Smooth muscle cell (in vitro differentiated cells): ENCODE measurements around the gene WDR75. TPM values are rescaled to one million over a fixed set of nuclear protein-coding genes. Genes with fewer than 3 reads are reported as not detected.

Experiments used
- DNase-seq: peaks from one replicate; lab custom pipeline; 2025; ENCODE audit not compliant: unreplicated experiment; lab: John Stamatoyannopoulos, UW
- H2AFZ ChIP-seq: fragments of 200-600 bp; sonication (generic); 2 replicates; pipeline ENCODE4 v1.6.0; 2016; ENCODE audit warnings: antibody characterized with exemption, low read depth, mild to moderate bottlenecking
- H3F3A ChIP-seq: fragments of 200-600 bp; sonication (generic); 2 replicates; pipeline ENCODE4 v1.6.0; 2017; ENCODE audit warnings: antibody characterized with exemption, low read depth
- H3K27ac ChIP-seq: fragments of 200-600 bp; sonication (generic); 2 replicates; pipeline ENCODE4 v1.5.1; 2016; ENCODE audit warnings: low read depth, mild to moderate bottlenecking
- H3K27me3 ChIP-seq: fragments of 200-600 bp; sonication (generic); 2 replicates; pipeline ENCODE4 v1.6.1; 2016; ENCODE audit warnings: low read depth, mild to moderate bottlenecking
- H3K36me3 ChIP-seq: fragments of 200-600 bp; sonication (generic); 2 replicates; pipeline ENCODE4 v1.5.1; 2016; ENCODE audit warnings: low read depth
- H3K4me1 ChIP-seq: fragments of 200-600 bp; sonication (generic); 2 replicates; pipeline ENCODE4 v1.5.1; 2016; ENCODE audit warnings: low read depth
- H3K4me2 ChIP-seq: fragments of 200-600 bp; sonication (generic); 2 replicates; pipeline ENCODE4 v1.6.0; 2016; ENCODE audit warnings: mild to moderate bottlenecking
- H3K4me3 ChIP-seq: fragments of 200-600 bp; sonication (generic); 2 replicates; pipeline ENCODE4 v1.5.1; 2016; ENCODE audit warnings: mild to moderate bottlenecking
- H3K79me2 ChIP-seq: fragments of 200-600 bp; sonication (generic); 2 replicates; pipeline ENCODE4 v1.6.0; 2016; ENCODE audit warnings: low read depth, mild to moderate bottlenecking
- H3K9ac ChIP-seq: fragments of 200-600 bp; sonication (generic); 2 replicates; pipeline ENCODE4 v1.6.0; 2016; ENCODE audit warnings: low read depth
- H3K9me3 ChIP-seq: fragments of 200-600 bp; sonication (generic); replicated peaks from 2 replicates; pipeline ENCODE4 v1.5.1; 2016; ENCODE audit warnings: low read depth
- H4K20me1 ChIP-seq: fragments of 200-600 bp; sonication (generic); 2 replicates; pipeline ENCODE4 v1.6.0; 2016; ENCODE audit warnings: low read depth
- CTCF ChIP-seq: fragments of 200-600 bp; sonication (generic); IDR thresholded peaks from 2 replicates; pipeline ENCODE4 v1.5.1; 2017; ENCODE audit warnings: borderline replicate concordance, mild to moderate bottlenecking, antibody characterized with exemption; ENCODE audit not compliant: insufficient read depth, poor library complexity, severe bottlenecking
- WGBS: methylation state at CpG from one replicate; pipeline ENCODE4 v1.1.7; 2016; ENCODE audit warnings: low lambda C conversion rate; 5-methylcytosine and 5-hydroxymethylcytosine counted together
- polyA plus RNA-seq: library from polyadenylated mRNA; unstranded; fragments of >200 nt; fragmentation: Nextera tagmentation; extraction: Ambion mirVana; gene quantifications from 2 replicates; pipeline ENCODE4 v1.2.1, GENCODE V29; 2016
- total RNA-seq: library from RNA; depleted of rRNA; stranded (reverse); fragments of >200 nt; gene quantifications from 2 replicates; pipeline ENCODE4 v1.2.3, GENCODE V29; 2014

Gene WDR75
- total and polyA plus RNA-seq, 2 experiments from 2014 or later = 22.7 to 63.0 TPM

- H3K27ac ChIP-seq = no peak overlapping the region
These were observed 45.0 kb downstream of the WDR75 start for GRCh38 chr2:189486237-189486770.

GRCh38 chr2:189487283-189488007 is 46.2 kb downstream of the WDR75 start:
- H3K4me3 ChIP-seq = no peak overlapping the region
- no peaks in the 10 kb centered on the region for H3K9me3 ChIP-seq
- H3K4me2 ChIP-seq = no peak overlapping the region
- no peak overlapping the region for H3K27ac ChIP-seq
- H3K36me3 ChIP-seq = no peaks in the 10 kb centered on the region
- no peak for DNase-seq
- no peaks in the 10 kb centered on the region for H3K27me3 ChIP-seq
- H4K20me1 ChIP-seq = no peaks in the 10 kb centered on the region
- WGBS = 85% methylated on average over 2 of the region's 2 CpGs
- H3K79me2 ChIP-seq = no peaks in the 10 kb centered on the region
- no peak overlapping the region for H3K9ac ChIP-seq
- H2AFZ ChIP-seq = no peak overlapping the region
- no peaks in the 10 kb centered on the region for H3K4me1 ChIP-seq
- no peak for TF ChIP-seq CTCF
- H3F3A ChIP-seq = peaks cover 7% of the 10 kb centered on the region

More at GRCh38 chr2:189486237-189486770, 45.0 kb downstream of the WDR75 start:
- Histone ChIP-seq H3K9me3 (no peaks in the 10 kb centered on the region), H4K20me1 (no peaks in the 10 kb centered on the region), H3K4me1 (no peaks in the 10 kb centered on the region), H3K4me3 (no peak overlapping the region), H3K27me3 (no peaks in the 10 kb centered on the region), H3K9ac (no peak overlapping the region), H3K36me3 (no peaks in the 10 kb centered on the region), H3K79me2 (no peaks in the 10 kb centered on the region), H3K4me2 (no peak overlapping the region), H3F3A (peaks cover 7% of the 10 kb centered on the region), H2AFZ (no peak overlapping the region)
- no peak for DNase-seq
- no peak for TF ChIP-seq CTCF
- WGBS = 65% methylated on average over 6 of the region's 6 CpGs

GRCh38 chr2:189488008-189488310 is 46.7 kb downstream of the WDR75 start:
- Histone ChIP-seq H3K4me1 (no peaks in the 10 kb centered on the region), H3K79me2 (no peaks in the 10 kb centered on the region), H3K9me3 (no peaks in the 10 kb centered on the region), H3K4me3 (no peak overlapping the region), H3K4me2 (no peak overlapping the region), H2AFZ (no peak overlapping the region), H3K27me3 (no peaks in the 10 kb centered on the region), H3K36me3 (no peaks in the 10 kb centered on the region), H3K9ac (no peak overlapping the region), H4K20me1 (no peaks in the 10 kb centered on the region), H3F3A (peaks cover 7% of the 10 kb centered on the region), H3K27ac (no peak overlapping the region)
- no peak for TF ChIP-seq CTCF
- WGBS = 39% methylated on average over 1 of the region's 1 CpG
- DNase-seq = no peak

- WGBS = 79% methylated on average over 4 of the region's 4 CpGs
- no peaks in the 10 kb centered on the region for H3K9me3 ChIP-seq
- H3K9ac ChIP-seq = no peak overlapping the region
- H2AFZ ChIP-seq = no peak overlapping the region
- H3K4me3 ChIP-seq = no peak overlapping the region
- no peaks in the 10 kb centered on the region for H3K4me1 ChIP-seq
- H3K79me2 ChIP-seq = no peaks in the 10 kb centered on the region
- no peak overlapping the region for H3K4me2 ChIP-seq
- no peaks in the 10 kb centered on the region for H3K27me3 ChIP-seq
- no peaks in the 10 kb centered on the region for H3F3A ChIP-seq
- no peak overlapping the region for H3K27ac ChIP-seq
- no peaks in the 10 kb centered on the region for H3K36me3 ChIP-seq
- H4K20me1 ChIP-seq = no peaks in the 10 kb centered on the region
- DNase-seq = no peak
- no peak for TF ChIP-seq CTCF
These were observed 51.2 kb downstream of the WDR75 start for GRCh38 chr2:189492451-189492850.
